ENCODE results near the gene RAB4A.
"Not testable (repeated sequence)": the region's sequence is repeated elsewhere in the genome, so short reads cannot be mapped to it uniquely, and the experiment has no call there.

RAB4A gene

GRCh38 chr1:229298887-229299503, 28.1 kb downstream of the RAB4A start:
- DNase-seq = no peak

GRCh38 chr1:229300099-229300757, 29.3 kb downstream of the RAB4A start:
- no peak for DNase-seq

GRCh38 chr1:229302740-229303139, 31.8 kb downstream of the RAB4A start:
- no peak for DNase-seq

GRCh38 chr1:229303855-229304254, 32.9 kb downstream of the RAB4A start:
- no peak for DNase-seq

GRCh38 chr1:229305392-229305791, 34.5 kb downstream of the RAB4A start:
- no peak for DNase-seq

GRCh38 chr1:229309074-229309473, 38.2 kb downstream of the RAB4A start:
- DNase-seq = no peak

GRCh38 chr1:229309684-229310083, 38.8 kb downstream of the RAB4A start:
- DNase-seq = no peak

- DNase-seq = no peak
These were observed 39.9 kb downstream of the RAB4A start for GRCh38 chr1:229310833-229311232.

- no peak for DNase-seq
These were observed 45.3 kb downstream of the RAB4A start for GRCh38 chr1:229316166-229316565.

GRCh38 chr1:229318056-229318455, 47.1 kb downstream of the RAB4A start:
- DNase-seq = no peak

- no peak for DNase-seq
These were observed 48.6 kb downstream of the RAB4A start for GRCh38 chr1:229319487-229319886.

- no peak for DNase-seq
These were observed 52.3 kb downstream of the RAB4A start for GRCh38 chr1:229323201-229323600.

GRCh38 chr1:229323885-229324553, 53.1 kb downstream of the RAB4A start:
- no peak for DNase-seq

- DNase-seq = no peak
These were observed 54.5 kb downstream of the RAB4A start for GRCh38 chr1:229325401-229325800.

- no peak for DNase-seq
These were observed 55.1 kb downstream of the RAB4A start for GRCh38 chr1:229325853-229326487.

GRCh38 chr1:229326601-229327000, 55.7 kb downstream of the RAB4A start:
- DNase-seq = no peak

- not testable (repeated sequence) for DNase-seq
These were observed 56.9 kb downstream of the RAB4A start for GRCh38 chr1:229327765-229328164.

GRCh38 chr1:229328598-229329362, 57.9 kb downstream of the RAB4A start:
- DNase-seq = no peak

GRCh38 chr1:229334269-229334668, 63.4 kb downstream of the RAB4A start:
- no peak for DNase-seq

GRCh38 chr1:229334716-229335115, 63.8 kb downstream of the RAB4A start:
- DNase-seq = no peak

- DNase-seq = no peak
These were observed 65.4 kb downstream of the RAB4A start for GRCh38 chr1:229336345-229336744.

GRCh38 chr1:229339086-229339485, 68.2 kb downstream of the RAB4A start:
- DNase-seq = no peak

- no peak for DNase-seq
These were observed 68.6 kb downstream of the RAB4A start for GRCh38 chr1:229339520-229339919.
